ENCODE data around the gene POU5F1.
"Not testable (repeated sequence)": the region's sequence is repeated elsewhere in the genome, so short reads cannot be mapped to it uniquely, and the experiment has no call there.

Gene POU5F1

DNA sequence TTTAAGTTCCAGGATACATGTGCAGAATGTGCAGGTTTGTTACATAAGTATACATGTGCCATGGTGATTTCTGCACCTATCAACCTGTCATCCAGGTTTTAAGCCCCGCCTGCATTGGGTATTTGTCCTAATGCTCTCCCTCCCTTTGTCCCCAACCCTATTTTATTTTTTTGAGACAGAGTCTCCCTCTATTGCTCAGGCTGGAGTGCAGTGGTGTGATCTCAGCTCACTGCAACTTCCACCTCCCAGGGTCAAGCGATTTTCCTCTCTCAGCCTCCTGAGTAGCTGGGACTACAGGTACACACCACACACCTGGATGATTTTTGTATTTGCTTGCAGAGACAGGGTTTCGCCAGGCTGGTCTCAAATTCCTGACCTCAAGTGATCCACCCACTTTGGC lies 18.7 kb upstream of the POU5F1 start:
- not testable (repeated sequence) for DNase-seq

DNA sequence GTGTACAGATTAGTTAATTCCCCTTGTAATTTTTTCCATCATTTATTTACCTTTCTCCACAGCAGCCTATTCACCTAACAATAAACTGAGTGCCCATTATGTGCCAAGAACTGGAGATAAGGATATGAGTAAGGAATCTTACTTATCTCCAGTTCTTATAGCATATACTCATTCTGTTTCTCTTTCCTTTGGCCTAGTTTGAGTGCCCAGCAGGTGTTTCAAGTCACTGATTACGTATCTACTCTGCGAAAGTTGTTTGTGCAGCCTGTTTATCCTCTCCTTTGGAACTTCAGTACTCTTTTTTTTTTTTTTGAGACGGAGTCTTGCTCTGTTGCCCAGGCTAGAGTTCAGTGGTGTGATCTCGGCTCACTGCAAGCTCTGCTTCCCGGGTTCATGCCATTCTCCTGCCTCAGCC lies 17.3 kb upstream of the POU5F1 start:
- DNase-seq = no peak

DNA sequence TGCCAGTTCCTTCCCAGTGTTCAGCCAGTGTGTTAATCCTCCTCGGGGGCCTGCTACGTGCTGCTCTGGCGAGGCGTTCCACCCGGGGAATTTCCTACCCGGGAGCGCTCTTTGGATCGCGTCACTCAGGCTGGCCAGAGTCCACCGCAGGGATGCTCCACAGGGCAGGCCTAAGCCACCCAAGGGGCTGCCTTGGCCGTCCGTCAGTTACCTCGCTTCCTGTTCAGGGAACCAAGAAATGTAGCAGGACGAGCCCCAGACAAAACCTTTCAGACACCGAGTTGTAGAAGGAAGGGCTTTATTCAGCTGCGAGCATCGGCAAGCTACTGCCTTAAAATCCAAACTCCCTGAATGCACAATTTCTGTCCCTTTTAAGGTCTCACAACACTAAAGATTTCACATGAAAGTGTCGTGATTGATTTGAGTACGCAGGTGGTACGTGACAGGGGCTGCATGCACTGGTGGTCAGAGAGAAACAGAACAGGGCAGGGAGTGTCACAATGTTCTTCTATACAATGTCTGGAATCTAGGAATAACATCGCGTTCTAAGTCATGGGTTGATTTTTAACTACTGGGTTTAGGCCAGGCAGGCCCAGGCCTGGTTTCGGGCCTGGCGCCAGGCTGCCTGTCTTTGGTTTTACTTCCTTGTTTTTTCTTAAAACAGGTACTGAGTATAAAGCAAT lies 15.7 kb upstream of the POU5F1 start:
- no peak for DNase-seq

GRCh38 chr6:31185695-31186051 lies 15.2 kb upstream of the POU5F1 start:
- DNase-seq = not testable (repeated sequence)

GRCh38 chr6:31183859-31184258 lies 13.4 kb upstream of the POU5F1 start:
- DNase-seq = not testable (repeated sequence)

GRCh38 chr6:31183287-31183686 lies 12.8 kb upstream of the POU5F1 start:
- DNase-seq = not testable (repeated sequence)

- peak; percentile 77 for DNase-seq
These were observed 10.0 kb upstream of the POU5F1 start for GRCh38 chr6:31180500-31180899.

GRCh38 chr6:31179896-31180295 lies 9.4 kb upstream of the POU5F1 start:
- no peak for DNase-seq

DNA sequence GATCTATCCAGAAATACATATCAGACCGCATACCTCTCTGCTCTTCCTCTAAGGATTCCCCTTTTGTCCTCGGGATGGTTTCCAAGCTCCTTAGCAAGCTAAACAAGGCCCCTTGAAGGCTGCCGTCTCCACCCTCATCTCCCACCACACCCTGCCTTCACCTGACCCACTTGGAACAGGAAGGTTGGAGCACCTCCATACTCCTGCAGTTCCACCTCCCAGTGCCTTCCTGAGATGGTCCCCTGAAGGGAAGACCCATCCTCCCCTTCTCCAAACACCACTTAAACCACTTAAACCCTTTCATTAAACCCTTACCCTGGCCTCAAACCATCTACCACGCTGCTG lies 8.5 kb upstream of the POU5F1 start:
- DNase-seq = no peak

- peak; percentile 27 for DNase-seq
These were observed 7.9 kb upstream of the POU5F1 start for GRCh38 chr6:31178143-31179041.

DNA sequence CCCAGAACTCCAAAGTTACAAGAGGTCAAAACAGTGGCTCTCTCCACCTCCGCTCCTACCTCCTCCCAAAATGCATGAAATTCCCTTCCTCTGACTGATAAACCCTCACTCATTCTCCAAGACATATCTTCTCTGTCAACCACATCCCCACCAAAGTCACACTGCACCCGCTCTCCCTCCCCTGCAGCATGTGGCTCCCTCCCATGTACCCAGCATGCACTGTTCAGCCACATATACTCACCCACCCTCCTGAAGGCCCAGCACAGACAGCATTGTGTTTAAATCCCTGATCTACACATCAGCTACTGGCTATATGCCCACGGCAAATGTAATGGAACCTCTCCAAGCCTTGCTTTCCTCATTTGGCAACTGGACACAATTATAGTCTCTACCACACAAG lies 5.5 kb upstream of the POU5F1 start:
- no peak for DNase-seq

DNA sequence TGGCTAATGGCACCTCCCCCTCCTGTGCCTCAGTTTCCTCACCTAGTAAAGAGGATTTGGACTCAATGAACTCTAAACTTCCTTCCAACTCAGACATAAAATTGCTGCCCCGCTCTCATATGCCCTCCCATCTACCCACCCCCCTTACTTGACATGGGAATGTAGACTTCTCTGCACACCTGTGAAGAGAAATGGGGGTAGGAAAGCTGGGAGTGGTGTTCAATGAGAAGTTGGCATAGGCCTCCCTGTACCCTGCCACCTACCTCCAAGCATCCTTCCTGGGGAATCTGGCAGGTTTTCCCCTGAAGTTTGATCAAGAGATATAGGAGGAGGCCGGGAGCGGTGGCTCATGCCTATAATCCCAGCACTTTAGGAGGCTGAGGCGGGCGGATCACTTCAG lies 3.9 kb upstream of the POU5F1 start:
- no peak for DNase-seq

DNA sequence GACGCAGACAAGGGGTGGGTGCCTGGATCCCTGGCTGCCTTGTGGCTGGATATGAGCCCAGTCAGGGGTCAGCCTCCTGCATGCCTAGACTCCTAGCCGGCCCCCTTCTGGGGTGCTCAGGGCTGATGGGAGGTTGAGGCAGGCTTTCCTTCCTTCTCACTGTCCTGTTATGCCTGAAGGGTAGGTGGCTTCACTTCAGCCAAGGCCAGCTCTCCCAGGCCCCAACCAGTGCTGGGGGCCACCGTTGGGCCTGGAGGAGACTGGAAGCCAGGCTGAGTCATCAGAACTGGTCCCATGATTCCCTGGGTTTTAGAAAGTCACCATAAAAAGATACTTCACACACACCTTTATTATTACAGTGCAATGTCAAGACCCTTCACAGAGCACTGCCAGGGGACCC lies 2.9 kb upstream of the POU5F1 start:
- no peak for DNase-seq

DNA sequence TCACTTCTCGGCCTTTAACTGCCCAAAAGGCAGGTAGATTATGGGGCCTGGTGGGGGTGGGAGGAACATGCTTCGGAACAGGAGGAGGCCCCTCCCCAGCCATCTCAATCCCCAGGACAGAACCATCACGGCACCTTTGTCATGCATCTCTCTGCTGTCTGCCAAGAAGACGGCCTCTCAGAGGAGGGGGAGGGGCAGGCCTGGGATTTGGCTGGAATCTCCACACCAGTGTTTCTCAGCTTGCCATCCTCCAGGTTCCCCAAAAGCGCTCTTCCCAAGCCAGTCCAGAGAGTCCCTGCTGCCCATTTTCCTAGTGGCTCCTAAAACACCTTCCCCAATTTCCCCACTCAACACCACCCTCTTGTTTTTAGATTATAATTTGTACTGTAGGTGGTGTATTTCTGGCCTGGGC lies 2.5 kb upstream of the POU5F1 start:
- DNase-seq = no peak

DNA sequence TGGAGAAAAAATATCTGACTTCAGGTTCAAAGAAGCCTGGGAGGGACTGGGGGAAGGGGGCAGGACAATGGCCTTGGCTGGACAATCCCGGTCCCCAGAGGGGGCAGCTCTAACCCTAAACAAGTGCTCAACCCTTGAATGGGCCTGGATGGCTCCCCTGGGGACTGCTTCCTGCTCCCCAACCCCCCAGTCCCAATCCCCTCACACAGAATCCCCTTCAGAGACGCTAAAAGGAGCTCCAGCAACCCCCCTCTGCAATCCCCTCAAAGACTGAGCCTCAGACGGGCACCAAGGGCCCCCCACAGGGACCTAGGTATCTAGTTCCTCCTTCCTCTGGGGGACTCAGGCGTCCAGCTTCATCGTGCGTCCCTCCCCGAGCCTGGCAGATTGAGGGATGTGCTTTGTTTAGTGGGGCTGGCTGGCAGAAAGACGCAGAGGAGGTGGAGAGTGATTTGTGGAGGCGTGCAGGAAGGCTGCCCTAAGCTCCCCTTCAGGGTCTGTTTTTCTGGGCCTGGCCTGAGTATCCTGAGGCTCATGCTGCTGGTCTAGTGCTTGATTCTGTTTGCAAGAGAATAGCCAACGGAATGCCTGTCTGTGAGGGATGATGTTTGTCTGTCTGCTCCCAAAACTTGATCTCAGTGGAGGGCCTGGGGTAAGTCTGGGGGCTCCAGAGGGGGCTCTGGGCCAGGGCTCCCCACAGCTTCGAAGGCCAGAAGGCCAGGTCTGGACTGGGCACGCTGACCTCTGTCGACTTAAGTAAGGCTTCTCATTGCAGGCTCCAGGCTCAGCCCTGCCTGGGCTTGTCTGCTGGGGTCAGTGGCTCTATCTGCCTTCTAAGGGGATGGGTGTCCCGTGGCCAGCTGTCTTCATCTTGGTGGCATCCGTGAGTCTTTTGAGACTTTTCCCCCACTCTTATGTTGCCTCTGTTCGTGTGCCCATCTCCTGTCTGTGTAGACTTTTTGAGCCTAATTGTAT lies 1.7 kb upstream of the POU5F1 start:
- no peak for DNase-seq

- DNase-seq = no peak
These were observed 647 bp upstream of the POU5F1 start for GRCh38 chr6:31170987-31171671.

GRCh38 chr6:31169858-31170599 lies 453 bp downstream of the POU5F1 start:
- not testable (repeated sequence) for DNase-seq

- DNase-seq = no peak
These were observed 1.2 kb downstream of the POU5F1 start for GRCh38 chr6:31169123-31169857.

- no peak for DNase-seq
These were observed 1.9 kb downstream of the POU5F1 start for GRCh38 chr6:31168606-31169005.

GRCh38 chr6:31165986-31166385 lies 4.5 kb downstream of the POU5F1 start:
- no peak for DNase-seq
